ENCODE data around the gene ITPK1.

Gene ITPK1

DNA sequence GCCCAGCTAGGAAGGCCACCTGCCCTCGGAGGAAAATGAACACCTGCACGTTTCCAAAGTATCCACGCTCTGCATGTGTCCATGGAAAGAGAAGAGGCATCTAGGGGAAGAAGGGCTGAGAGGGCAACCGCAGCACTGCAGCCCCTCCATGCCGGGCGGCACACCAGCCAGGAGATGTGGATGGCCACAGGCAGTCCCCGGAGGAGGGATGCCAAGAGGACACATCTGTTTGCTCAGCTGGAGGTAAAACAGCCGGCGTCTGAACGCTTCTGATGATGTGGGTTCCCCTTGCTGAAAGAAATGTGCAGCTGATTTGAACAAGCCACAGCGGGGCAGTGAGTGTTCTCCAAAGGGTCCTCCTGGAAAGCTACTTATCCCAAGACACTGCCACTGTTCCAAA lies 158.8 kb downstream of the ITPK1 start:
- no peak for DNase-seq (ENCODE audit: low read depth in 2 of 2)
- TF ChIP-seq, protein P1, sequence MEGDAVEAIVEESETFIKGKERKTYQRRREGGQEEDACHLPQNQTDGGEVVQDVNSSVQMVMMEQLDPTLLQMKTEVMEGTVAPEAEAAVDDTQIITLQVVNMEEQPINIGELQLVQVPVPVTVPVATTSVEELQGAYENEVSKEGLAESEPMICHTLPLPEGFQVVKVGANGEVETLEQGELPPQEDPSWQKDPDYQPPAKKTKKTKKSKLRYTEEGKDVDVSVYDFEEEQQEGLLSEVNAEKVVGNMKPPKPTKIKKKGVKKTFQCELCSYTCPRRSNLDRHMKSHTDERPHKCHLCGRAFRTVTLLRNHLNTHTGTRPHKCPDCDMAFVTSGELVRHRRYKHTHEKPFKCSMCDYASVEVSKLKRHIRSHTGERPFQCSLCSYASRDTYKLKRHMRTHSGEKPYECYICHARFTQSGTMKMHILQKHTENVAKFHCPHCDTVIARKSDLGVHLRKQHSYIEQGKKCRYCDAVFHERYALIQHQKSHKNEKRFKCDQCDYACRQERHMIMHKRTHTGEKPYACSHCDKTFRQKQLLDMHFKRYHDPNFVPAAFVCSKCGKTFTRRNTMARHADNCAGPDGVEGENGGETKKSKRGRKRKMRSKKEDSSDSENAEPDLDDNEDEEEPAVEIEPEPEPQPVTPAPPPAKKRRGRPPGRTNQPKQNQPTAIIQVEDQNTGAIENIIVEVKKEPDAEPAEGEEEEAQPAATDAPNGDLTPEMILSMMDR (IDR thresholded peaks at IDR 0.05; ENCODE audit: low read depth, low read length): no peak
- no peak overlapping the region for H3K4me3 ChIP-seq (replicated peaks in 1 of 2; ENCODE audit: low read depth in 2 of 2, low read length in 2 of 2)

DNA sequence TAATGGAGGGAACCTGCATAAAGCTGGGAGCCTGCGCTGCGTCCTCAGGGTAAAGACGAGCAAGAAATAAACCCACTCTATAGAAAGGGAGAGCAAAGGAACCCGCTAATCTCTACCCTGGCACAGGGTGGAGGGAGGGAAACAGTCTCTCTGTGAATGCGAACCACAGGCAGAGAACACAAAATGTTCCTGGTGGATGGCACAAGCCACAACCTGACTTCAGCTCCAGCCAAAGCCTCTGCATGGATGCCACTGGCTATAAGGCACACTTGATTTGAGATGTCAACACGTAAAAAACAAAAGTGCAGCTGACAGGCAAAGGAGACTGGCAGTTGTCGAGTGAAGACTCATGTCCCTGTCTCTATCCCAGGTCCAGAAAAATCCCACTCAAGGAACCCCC lies 160.3 kb downstream of the ITPK1 start:
- TF ChIP-seq, protein P1 (IDR thresholded peaks at IDR 0.05; ENCODE audit: low read depth, low read length): no peak
- no peak for DNase-seq (ENCODE audit: low read depth in 2 of 2)
- H3K4me3 ChIP-seq (replicated peaks in 1 of 2; ENCODE audit: low read depth in 2 of 2, low read length in 2 of 2): no peak overlapping the region

DNA sequence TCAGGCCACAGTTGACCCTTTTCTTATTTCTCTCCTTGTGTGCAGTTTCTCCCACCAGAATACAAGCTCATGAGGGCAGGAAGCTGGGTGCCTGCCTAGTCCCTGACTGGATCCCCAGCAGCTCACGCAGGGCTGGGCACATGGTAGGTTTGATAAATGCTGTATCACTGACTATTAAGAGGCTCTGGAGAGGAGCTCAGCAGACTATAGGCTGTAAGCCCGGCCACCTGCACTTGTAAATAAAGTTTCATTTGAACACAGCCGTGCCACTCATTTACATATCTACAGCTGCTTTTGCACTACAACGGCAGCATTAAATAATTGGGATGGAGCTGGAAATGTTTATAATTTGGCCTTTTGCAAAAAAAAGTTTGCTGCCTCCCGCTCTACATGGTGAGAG lies 160.8 kb downstream of the ITPK1 start:
- H3K4me3 ChIP-seq (replicated peaks in 1 of 2; ENCODE audit: low read depth in 2 of 2, low read length in 2 of 2): no peak overlapping the region
- DNase-seq (ENCODE audit: low read depth in 2 of 2): no peak
- TF ChIP-seq, protein P1 (IDR thresholded peaks at IDR 0.05; ENCODE audit: low read depth, low read length): no peak

DNA sequence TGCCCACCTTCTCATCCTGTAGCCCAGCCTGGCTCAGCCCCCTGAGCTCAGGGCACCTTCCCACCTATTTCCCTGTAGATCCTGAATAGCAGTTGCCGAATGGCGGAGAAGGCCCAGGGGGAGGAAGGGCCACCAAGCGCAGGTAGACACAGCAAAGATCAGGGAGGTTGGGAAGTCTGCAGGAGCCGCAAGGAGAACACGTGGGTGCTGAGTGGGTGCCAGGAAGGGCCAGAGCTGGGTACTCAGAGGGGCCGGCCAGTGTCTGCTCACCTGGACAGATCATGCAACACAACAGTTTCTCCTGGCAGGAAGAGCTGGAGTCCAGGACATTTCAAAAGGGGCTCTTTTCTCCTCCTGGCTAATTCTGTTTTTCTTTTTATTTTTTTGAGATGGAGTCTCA lies 162.2 kb downstream of the ITPK1 start:
- no peak overlapping the region for H3K4me3 ChIP-seq (replicated peaks in 1 of 2; ENCODE audit: low read depth in 2 of 2, low read length in 2 of 2)
- TF ChIP-seq, protein P1 (IDR thresholded peaks at IDR 0.05; ENCODE audit: low read depth, low read length): no peak
- no peak for DNase-seq (ENCODE audit: low read depth in 2 of 2)

DNA sequence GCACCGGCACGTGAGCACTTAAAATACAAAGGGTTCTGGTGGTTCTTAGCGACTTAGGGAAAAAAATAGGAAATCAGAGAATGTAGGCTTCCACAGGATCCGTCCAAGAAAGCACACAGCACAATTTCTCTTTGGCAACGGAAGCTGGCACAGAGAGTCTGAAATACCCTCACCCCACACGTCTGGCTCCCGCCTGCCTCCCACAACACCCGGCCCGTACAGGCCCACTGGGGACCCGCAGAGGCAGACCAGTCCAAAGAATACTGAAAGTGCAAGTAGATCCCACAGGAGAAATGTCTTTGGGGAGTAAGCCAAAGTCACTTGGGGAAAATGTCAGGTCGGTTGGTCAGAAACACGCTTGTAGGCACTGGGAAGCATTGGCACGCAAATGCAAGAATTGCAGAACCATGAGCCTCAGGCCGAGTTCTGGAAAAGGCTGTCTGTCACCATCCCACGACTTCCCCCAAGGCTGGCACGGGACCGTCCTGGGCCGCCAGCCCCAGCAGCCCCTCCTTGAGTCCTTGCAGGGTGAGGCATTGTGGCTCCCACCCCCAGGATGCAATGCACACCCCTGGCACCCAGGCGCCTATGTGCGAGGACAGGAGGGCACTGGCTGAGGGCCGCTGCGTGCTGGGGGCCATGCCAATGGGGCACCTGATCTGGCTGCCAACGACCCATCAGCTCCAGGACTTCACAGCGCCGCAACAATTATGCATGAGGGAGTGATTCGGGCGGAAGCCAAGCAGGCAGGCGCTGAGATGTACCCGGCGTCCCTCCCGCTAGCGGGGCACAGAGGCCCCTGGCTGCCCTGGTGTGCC lies 163.0 kb downstream of the ITPK1 start:
- no peak for DNase-seq (ENCODE audit: low read depth in 2 of 2)
- TF ChIP-seq, protein P1 (IDR thresholded peaks at IDR 0.05; ENCODE audit: low read depth, low read length): no peak
- no peak overlapping the region for H3K4me3 ChIP-seq (replicated peaks in 1 of 2; ENCODE audit: low read depth in 2 of 2, low read length in 2 of 2)

DNA sequence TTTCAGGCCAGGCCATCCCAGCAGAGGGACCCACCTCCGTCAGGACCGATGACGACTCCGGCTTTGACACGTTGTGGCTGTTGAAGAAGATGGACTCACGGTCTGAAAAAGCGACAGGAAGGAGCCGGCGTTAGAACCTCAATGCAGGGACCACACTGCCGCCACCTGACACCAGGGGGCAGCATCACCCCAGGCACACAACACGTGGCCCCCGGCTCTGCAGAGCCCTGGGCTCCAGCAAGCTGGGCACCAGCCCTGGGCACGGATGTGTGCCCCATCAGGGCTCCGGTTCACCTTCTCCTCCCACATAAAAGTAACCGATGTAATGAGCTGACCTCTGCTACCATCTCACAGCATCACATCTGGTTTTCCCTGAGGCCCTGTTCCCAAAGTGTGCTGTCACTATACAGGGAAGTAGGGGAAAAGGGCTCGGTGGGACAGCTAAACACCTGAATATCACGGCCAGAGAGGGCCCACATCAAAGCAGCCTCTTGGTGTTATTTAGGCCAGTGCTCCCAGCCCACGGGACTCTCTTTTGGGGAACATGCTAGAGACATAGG lies 163.7 kb downstream of the ITPK1 start:
- no peak overlapping the region for H3K4me3 ChIP-seq (replicated peaks in 1 of 2; ENCODE audit: low read depth in 2 of 2, low read length in 2 of 2)
- DNase-seq (ENCODE audit: low read depth in 2 of 2): peak; percentile 74
- TF ChIP-seq, protein P1 (IDR thresholded peaks at IDR 0.05; ENCODE audit: low read depth, low read length): peak; percentile 98

All from cardiac fibroblast (primary cell).